ENCODE data around the gene PRDM16. TPM values are rescaled to one million over a fixed set of nuclear protein-coding genes. Genes with fewer than 3 reads are reported as not detected.

PRDM16 gene
- total and polyA plus RNA-seq, 2 of the 13 experiments (the other 11 are each of a cell fraction or from before 2014, with no cell fraction given), result 0.15 to 0.81 TPM

GRCh38 chr1:3339856-3340255 lies 270.9 kb downstream of the PRDM16 start:
- H3K4me2 ChIP-seq (ENCODE audit: low read depth, low read length), result peak overlapping the region; percentile 68; the same call in 1 of the 2 replicates
- ATAC-seq, result no peak
- 93% methylated on average over 8 of the region's 12 CpGs for WGBS (ENCODE audit: low lambda C conversion rate)
- H3K4me1 ChIP-seq (ENCODE audit: insufficient read depth, low read length), result peaks cover 81% of the 10 kb centered on the region
- no peaks in the 10 kb centered on the region for H3K36me3 ChIP-seq (replicated peaks in 1 of 2; ENCODE audit: control insufficient read depth in 1 of 2, insufficient read depth in 2 of 2, low read length in 2 of 2)
- TSS peak; percentile 77 for BruUV-seq (replicated peaks)
- peaks cover 4% of the 10 kb centered on the region for H3K79me2 ChIP-seq (ENCODE audit: insufficient read depth, low read length)
- in situ Hi-C loops (cut with HindIII; ENCODE audit: extremely low pct_ligation_motif_present, low pct_unique_long_range_greater_than_20kb), result no loop called here
- no peak for DNase-seq (ENCODE audit: low spot score)
- peak overlapping the region; percentile 59 for H3K9ac ChIP-seq (ENCODE audit: insufficient read depth, low read depth, low read length)
- ChIA-PET CTCF (ENCODE audit: low intra/inter-chr PET ratio, low total read pairs) (no interaction called here), POLR2A (interaction anchor here (0.8 to 5.1 kb wide), 15 partner anchors 9 to 432 kb away, joined by 3 to 78 read pairs (median 5); no protein-coding TSS in a partner anchor)
- no peak overlapping the region for H2AFZ ChIP-seq (ENCODE audit: low read length)
- intact Hi-C loops (cut with micrococcal nuclease; ENCODE audit: unreplicated experiment), result no loop called here
- no peaks in the 10 kb centered on the region for H3K27me3 ChIP-seq (ENCODE audit: control insufficient read depth in 1 of 2, insufficient read depth in 2 of 2, low read length in 2 of 2)
- H3K4me3 ChIP-seq (replicated peaks in 1 of 3; ENCODE audit: insufficient read depth in 1 of 3, low read depth in 2 of 3, low read length in 3 of 3), result peak overlapping the region in 1 of 3 experiments; percentile 30; a peak in 1 of 6 replicates
- no peak for FAIRE-seq
- H4K20me1 ChIP-seq (ENCODE audit: insufficient read depth, low read length), result no peaks in the 10 kb centered on the region
- H3K27ac ChIP-seq (ENCODE audit: extremely low read length, insufficient read depth, low read length), result peak overlapping the region; percentile 94
- H3K9me3 ChIP-seq (ENCODE audit: low read length), result peaks cover 9% of the 10 kb centered on the region
- TF ChIP-seq PHF20 (CRISPR knock-in tag; IDR thresholded peaks at IDR 0.05) (peak; percentile 22; the same call in 1 of the 2 replicates), ZNF260 (CRISPR knock-in tag; IDR thresholded peaks at IDR 0.05; ENCODE audit: borderline replicate concordance, low read depth) (no peak), PHF5A (CRISPR knock-in tag; IDR thresholded peaks at IDR 0.05; ENCODE audit: low read depth, unreplicated experiment) (peak; percentile 7), ZKSCAN5 (CRISPR knock-in tag; IDR thresholded peaks at IDR 0.05) (no peak), ZNF234 (CRISPR knock-in tag; conservative IDR thresholded peaks at IDR 0.05) (no peak), MYNN (CRISPR knock-in tag; IDR thresholded peaks at IDR 0.05; ENCODE audit: low read depth) (no peak), SP4 (CRISPR knock-in tag; IDR thresholded peaks at IDR 0.05) (no peak; the same call in 1 of the 2 replicates), ZNF790 (CRISPR knock-in tag; IDR thresholded peaks at IDR 0.05; ENCODE audit: borderline replicate concordance) (no peak), KAT7 (CRISPR knock-in tag; IDR thresholded peaks at IDR 0.05; ENCODE audit: borderline replicate concordance) (no peak), ZNF512 (CRISPR knock-in tag; IDR thresholded peaks at IDR 0.05) (no peak), DPF2 (CRISPR knock-in tag; IDR thresholded peaks at IDR 0.05; ENCODE audit: borderline replicate concordance, low read depth) (no peak), SPEN (CRISPR knock-in tag; IDR thresholded peaks at IDR 0.05; ENCODE audit: low read depth) (0 out of 2 replicates have a peak, but pooled peaks have one; percentile 23), RNF2 (conservative IDR thresholded peaks at IDR 0.05; ENCODE audit: low read depth) (no peak), ZNF512B (CRISPR knock-in tag; IDR thresholded peaks at IDR 0.05; ENCODE audit: borderline replicate concordance) (no peak), ZNF484 (CRISPR knock-in tag; IDR thresholded peaks at IDR 0.05; ENCODE audit: borderline replicate concordance, low read depth) (no peak), ZNF678 (CRISPR knock-in tag; IDR thresholded peaks at IDR 0.05) (no peak), SOX6 (IDR thresholded peaks at IDR 0.05) (no peak), SOX6 (CRISPR knock-in tag; IDR thresholded peaks at IDR 0.05) (no peak), PITX1 (CRISPR knock-in tag; IDR thresholded peaks at IDR 0.05) (no peak), KLF11 (CRISPR knock-in tag; IDR thresholded peaks at IDR 0.05) (no peak), GABPB1 (CRISPR knock-in tag; IDR thresholded peaks at IDR 0.05) (peak; percentile 12; the same call in 1 of the 2 replicates)
